Ishikawa (cell line): ENCODE results near the gene DAW1.

Experiments used
- CEBPB ChIP-seq: IDR thresholded peaks from 2 replicates; pipeline ENCODE4 v1.6.1; 2012
- CREB1 ChIP-seq: IDR thresholded peaks from 2 replicates; pipeline ENCODE4 v1.6.1; 2012; ENCODE audit warnings: low read depth
- EGR1 ChIP-seq: IDR thresholded peaks from 2 replicates; pipeline ENCODE4 v1.6.1; 2012
- EP300 ChIP-seq: IDR thresholded peaks from 2 replicates; pipeline ENCODE4 v1.6.1; 2012; ENCODE audit warnings: borderline replicate concordance
- FOXM1 ChIP-seq: IDR thresholded peaks from 2 replicates; pipeline ENCODE4 v1.6.1; 2012; ENCODE audit warnings: low read depth, borderline replicate concordance
- NFIC ChIP-seq: IDR thresholded peaks from 2 replicates; pipeline ENCODE4 v1.6.1; 2012
- RAD21 ChIP-seq: IDR thresholded peaks from 2 replicates; pipeline ENCODE4 v1.6.1; 2012; ENCODE audit warnings: low read depth
- TAF1 ChIP-seq: IDR thresholded peaks from 2 replicates; pipeline ENCODE4 v1.6.1; 2012; ENCODE audit warnings: low read depth, mild to moderate bottlenecking
- TCF12 ChIP-seq: IDR thresholded peaks from 2 replicates; pipeline ENCODE4 v1.6.1; 2012; ENCODE audit warnings: low read depth
- TEAD4 ChIP-seq: IDR thresholded peaks from 2 replicates; pipeline ENCODE4 v1.6.1; 2012
- YY1 ChIP-seq: IDR thresholded peaks from 2 replicates; pipeline ENCODE4 v1.6.1; 2012; ENCODE audit warnings: low read depth
- ZBTB7A ChIP-seq: IDR thresholded peaks from 2 replicates; pipeline ENCODE4 v1.6.1; 2012; ENCODE audit warnings: low read depth
- TF ChIP-seq, protein P1 (sequence below): IDR thresholded peaks from 2 replicates; pipeline ENCODE4 v1.6.1; 2012
- TF ChIP-seq, protein P2 (sequence below): IDR thresholded peaks from 2 replicates; pipeline ENCODE4 v1.6.1; 2012
- TF ChIP-seq, protein P3 (sequence below): IDR thresholded peaks from 2 replicates; pipeline ENCODE4 v1.6.1; 2012; ENCODE audit warnings: low read depth, mild to moderate bottlenecking

Gene DAW1

DNA sequence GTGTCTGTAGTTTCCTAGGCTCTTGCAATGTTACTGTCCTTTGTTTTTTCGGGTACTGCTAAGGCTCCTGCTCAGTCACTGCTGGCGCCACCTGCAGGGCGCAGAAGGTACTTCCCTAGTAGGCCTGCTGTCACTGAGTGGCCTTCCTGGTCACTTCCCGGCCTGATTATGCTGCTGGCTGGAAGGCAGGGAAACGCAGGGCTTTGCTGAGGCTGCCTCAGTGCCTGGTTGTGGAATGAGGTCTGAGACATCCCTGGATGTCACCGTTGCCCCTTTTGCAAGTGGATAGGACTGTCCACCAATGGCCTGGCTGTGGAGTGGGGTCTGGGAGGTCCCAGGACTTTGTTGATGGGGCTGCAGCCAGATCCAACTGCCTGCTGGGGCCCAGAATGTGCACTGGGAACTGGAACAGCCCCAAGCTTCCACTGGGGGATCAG, 13.1 kb downstream of the DAW1 start:
- TF ChIP-seq ZBTB7A: no peak
- no peak for TF ChIP-seq EP300
- TF ChIP-seq RAD21: peak; percentile 75
- no peak for TF ChIP-seq TCF12

DNA sequence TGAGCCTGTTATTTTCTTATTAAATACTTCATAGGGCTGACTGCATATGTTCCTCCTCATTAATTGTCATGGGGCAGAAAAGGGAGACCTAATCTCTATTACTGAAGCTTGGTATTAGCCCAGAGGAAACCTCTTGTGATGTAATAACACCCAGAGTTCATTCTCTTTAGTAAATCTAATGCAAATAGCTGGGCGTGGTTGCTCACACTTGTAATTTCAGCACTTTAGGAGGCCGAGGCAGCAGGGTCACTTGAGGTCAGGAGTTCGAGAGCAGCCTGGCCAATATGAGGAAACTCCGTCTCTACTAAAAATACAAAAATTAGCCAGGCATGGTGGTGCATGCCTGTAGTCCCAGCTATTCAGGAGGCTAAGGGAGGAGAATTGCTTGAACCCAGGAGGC, 14.7 kb downstream of the DAW1 start:
- TF ChIP-seq FOXM1 (no peak), TAF1 (no peak)

DNA sequence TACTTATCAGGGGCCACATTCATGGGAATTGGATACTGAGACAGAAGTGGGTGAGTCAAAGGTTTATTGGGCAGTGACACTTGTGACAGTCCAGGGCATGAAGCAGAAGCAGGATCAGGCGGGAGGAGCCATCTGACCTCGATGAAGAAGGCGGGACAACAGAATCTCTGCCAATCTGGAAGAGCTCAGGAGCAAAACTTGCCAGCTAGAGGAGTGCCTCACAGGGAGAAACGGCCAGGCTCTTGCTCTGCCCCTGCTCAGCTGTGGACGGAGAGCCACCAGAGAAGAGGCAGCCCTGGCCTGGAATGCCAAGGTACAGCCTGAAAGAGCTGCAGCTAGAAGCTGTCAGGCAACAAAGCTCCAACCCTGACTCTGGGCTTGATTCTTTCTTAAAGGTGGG, 16.9 kb downstream of the DAW1 start:
- TF ChIP-seq TCF12 (no peak), TEAD4 (no peak), ZBTB7A (no peak), RAD21 (no peak), NFIC (no peak), CREB1 (no peak), YY1 (no peak), TAF1 (no peak), EP300 (no peak)
- TF ChIP-seq, protein P1, sequence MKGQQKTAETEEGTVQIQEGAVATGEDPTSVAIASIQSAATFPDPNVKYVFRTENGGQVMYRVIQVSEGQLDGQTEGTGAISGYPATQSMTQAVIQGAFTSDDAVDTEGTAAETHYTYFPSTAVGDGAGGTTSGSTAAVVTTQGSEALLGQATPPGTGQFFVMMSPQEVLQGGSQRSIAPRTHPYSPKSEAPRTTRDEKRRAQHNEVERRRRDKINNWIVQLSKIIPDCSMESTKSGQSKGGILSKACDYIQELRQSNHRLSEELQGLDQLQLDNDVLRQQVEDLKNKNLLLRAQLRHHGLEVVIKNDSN: no peak
- TF ChIP-seq, protein P2, sequence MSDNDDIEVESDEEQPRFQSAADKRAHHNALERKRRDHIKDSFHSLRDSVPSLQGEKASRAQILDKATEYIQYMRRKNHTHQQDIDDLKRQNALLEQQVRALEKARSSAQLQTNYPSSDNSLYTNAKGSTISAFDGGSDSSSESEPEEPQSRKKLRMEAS: no peak

DNA sequence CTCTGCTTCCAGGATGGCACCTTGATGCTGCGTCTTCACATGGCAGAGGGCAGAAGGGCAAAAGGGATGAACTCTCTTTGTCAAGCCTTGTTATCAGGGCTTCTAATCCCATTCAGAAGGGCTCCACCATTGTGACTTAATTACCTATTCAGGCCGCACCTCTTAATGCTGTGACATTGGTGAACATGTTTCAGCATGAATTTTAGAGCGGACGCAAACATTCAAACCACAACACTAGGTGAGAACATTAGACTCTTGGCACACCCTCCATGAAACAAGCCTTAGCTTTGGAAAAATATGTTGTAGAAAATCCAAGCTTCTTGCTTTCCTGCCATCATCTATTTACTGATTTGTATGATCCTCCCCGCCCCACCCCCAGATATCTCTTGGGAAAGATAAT, 17.9 kb downstream of the DAW1 start:
- TF ChIP-seq RAD21 (no peak), TAF1 (no peak), CEBPB (no peak), TEAD4 (no peak), FOXM1 (no peak), TCF12 (no peak), NFIC (no peak), EP300 (no peak), CREB1 (no peak)

DNA sequence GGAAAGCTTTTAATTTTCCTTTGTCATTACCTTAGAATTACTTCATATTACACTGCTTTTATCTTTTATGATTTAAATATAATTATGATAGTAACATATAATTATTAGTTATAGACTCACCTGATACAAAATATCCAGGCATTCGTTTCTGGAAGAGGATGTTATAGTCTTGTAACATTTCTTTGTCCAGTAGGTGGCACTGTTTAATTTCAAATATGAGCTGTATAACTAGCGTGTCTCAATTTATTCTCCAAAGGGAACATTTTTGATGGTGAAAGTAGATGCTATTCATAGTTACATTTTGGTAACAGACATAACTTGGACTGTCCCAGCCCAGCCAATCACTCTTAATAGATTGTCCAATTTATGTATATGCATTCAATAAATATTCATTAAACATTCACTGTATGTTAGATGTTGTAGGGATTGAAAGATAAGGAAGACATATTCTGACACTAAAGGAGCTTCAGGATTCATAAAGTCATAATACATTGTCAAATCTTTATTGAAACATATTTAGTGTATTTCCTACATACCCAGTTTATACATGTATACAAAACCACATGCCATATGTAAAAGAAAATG, 19.2 kb downstream of the DAW1 start:
- TF ChIP-seq RAD21 (peak; percentile 66), TCF12 (no peak)

DNA sequence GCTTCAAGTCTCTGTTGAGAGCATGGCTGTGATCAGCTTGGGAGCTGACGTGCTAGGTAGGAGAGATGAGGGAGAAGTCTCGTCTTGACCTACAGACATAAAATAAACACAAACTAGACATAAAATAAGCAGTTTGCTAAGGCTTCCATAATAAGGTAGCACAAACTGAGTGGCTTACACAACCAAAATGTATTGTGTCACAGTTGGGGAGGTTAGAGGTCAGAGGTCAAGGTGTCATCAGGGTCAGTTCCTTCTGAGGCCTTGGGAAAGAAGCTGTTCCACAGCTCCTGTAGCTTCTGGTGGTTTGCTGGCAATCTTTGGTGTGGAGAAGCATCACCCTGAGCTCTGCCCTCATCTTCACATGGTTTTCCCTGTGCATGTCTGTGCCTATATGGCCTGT, 20.2 kb downstream of the DAW1 start:
- TF ChIP-seq CEBPB (no peak), YY1 (no peak), TCF12 (no peak), EGR1 (no peak), RAD21 (no peak), NFIC (no peak), ZBTB7A (no peak), TEAD4 (no peak), FOXM1 (no peak), TAF1 (no peak), CREB1 (no peak), EP300 (no peak)
- TF ChIP-seq, protein P2: no peak
- TF ChIP-seq, protein P1: no peak
- TF ChIP-seq, protein P3, sequence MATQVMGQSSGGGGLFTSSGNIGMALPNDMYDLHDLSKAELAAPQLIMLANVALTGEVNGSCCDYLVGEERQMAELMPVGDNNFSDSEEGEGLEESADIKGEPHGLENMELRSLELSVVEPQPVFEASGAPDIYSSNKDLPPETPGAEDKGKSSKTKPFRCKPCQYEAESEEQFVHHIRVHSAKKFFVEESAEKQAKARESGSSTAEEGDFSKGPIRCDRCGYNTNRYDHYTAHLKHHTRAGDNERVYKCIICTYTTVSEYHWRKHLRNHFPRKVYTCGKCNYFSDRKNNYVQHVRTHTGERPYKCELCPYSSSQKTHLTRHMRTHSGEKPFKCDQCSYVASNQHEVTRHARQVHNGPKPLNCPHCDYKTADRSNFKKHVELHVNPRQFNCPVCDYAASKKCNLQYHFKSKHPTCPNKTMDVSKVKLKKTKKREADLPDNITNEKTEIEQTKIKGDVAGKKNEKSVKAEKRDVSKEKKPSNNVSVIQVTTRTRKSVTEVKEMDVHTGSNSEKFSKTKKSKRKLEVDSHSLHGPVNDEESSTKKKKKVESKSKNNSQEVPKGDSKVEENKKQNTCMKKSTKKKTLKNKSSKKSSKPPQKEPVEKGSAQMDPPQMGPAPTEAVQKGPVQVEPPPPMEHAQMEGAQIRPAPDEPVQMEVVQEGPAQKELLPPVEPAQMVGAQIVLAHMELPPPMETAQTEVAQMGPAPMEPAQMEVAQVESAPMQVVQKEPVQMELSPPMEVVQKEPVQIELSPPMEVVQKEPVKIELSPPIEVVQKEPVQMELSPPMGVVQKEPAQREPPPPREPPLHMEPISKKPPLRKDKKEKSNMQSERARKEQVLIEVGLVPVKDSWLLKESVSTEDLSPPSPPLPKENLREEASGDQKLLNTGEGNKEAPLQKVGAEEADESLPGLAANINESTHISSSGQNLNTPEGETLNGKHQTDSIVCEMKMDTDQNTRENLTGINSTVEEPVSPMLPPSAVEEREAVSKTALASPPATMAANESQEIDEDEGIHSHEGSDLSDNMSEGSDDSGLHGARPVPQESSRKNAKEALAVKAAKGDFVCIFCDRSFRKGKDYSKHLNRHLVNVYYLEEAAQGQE: no peak

DNA sequence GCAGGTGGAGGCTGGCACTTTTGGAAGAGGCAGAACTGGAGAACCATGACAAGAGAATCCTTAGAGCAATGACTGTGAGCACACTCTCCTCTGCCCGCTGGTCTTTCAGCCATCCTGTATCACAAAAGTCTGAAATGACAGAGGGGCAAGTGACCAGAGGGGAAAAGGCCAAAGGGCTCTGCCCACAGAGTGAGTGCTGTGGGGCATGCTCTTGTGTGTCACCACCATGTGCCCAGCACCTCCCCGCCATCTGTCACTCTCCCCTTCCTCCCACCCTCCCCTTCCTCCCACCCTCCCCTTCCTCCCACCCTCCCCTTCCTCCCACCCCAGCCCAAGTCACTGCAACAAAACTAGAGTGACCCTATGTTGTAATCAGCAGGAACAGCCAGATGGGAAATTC, 31.9 kb downstream of the DAW1 start:
- TF ChIP-seq RAD21 (no peak), EP300 (no peak), EGR1 (no peak), NFIC (no peak), TEAD4 (no peak), CREB1 (no peak), ZBTB7A (no peak), TAF1 (no peak), YY1 (no peak), FOXM1 (no peak), TCF12 (no peak), CEBPB (no peak)
- TF ChIP-seq, protein P2: no peak
- TF ChIP-seq, protein P1: no peak
- TF ChIP-seq, protein P3: no peak
